ENCODE results near the gene ZNF423.

DNA sequence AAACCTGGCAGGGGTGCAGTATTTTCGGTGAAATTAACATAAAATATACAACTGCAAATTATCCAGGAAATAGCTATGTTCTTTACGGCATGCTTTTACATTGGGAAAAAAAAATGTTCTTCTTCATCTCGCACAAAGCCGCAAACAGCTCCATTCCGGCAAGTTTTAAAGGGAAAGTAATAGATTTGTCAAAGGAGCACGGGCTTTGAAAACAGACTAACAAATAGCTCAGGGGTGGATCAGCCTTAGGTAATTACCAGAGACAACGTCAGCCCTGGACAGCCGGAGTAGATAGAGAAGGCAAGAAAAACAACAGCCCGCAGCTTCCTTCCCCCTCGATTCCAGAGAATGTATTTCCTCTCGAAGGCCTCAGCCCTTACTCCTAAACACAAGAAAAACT, 259.8 kb downstream of the ZNF423 start:
- TF ChIP-seq EZH2phosphoT487 (IDR thresholded peaks at IDR 0.05; ENCODE audit: insufficient read depth, low read depth), result no peak
- no peak for TF ChIP-seq EZH2 (IDR thresholded peaks at IDR 0.05; ENCODE audit: insufficient read depth, poor library complexity, severe bottlenecking)

All from GM23248 (cell line).